H1 (cell line): Measurements from ENCODE around the gene NAIF1.

Experiments used
- CREB1 ChIP-seq: IDR thresholded peaks from 2 replicates; pipeline ENCODE4 v1.6.1; 2012; ENCODE audit warnings: inconsistent platforms
- CTCF ChIP-seq, 3 experiments: IDR thresholded peaks; 1 replicate in 2 of 3; 2 replicates in 1 of 3; pipeline versions ENCODE4 v1.5.1 to v1.6.1; 2011; ENCODE audit warnings: low read length in 3 of 3, mild to moderate bottlenecking in 3 of 3, inconsistent platforms in 2 of 3, low read depth in 1 of 3, moderate library complexity in 1 of 3; ENCODE audit not compliant: insufficient read depth in 1 of 3; ENCODE audit errors: control extremely low read depth in 1 of 3
- POLR2A ChIP-seq, 2 experiments: IDR thresholded peaks; 1 replicate in 1 of 2; 2 replicates in 1 of 2; pipeline ENCODE4 v1.6.1; 2011; ENCODE audit warnings: low read depth in 2 of 2, low read length in 2 of 2, mild to moderate bottlenecking in 2 of 2; ENCODE audit errors: control extremely low read depth in 1 of 2
- RAD21 ChIP-seq, 2 experiments: IDR thresholded peaks in 1 of 2; conservative IDR thresholded peaks in 1 of 2; 2 replicates each; pipeline ENCODE4 v1.6.1; 2011; ENCODE audit warnings: low read depth in 2 of 2, low read length in 2 of 2, improper control_type of control experiment in 1 of 2, inconsistent platforms in 1 of 2, mild to moderate bottlenecking in 1 of 2, moderate library complexity in 1 of 2
- SUZ12 ChIP-seq: fragments of 200-600 bp; sonication (generic); IDR thresholded peaks from 2 replicates; pipeline ENCODE4 v1.6.1; 2012; ENCODE audit warnings: mild to moderate bottlenecking, inconsistent platforms, low read length, moderate library complexity, mixed read lengths
- TAF1 ChIP-seq: IDR thresholded peaks from 2 replicates; pipeline ENCODE4 v1.6.1; 2011; ENCODE audit warnings: mild to moderate bottlenecking, low read depth, low read length

GRCh38 chr9:128101690-128102089, 34.6 kb upstream of the NAIF1 start:
- TF ChIP-seq RAD21 (IDR thresholded peaks at IDR 0.05 in 1 of 2, conservative IDR thresholded peaks at IDR 0.05 in 1 of 2; ENCODE audit: low read depth in 2 of 2, low read length in 2 of 2) (no peak), TAF1 (no peak), CREB1 (no peak), POLR2A (IDR thresholded peaks at IDR 0.05; ENCODE audit: control extremely low read depth in 1 of 2, low read depth in 2 of 2, low read length in 2 of 2) (no peak), CTCF (IDR thresholded peaks at IDR 0.05; ENCODE audit: control extremely low read depth in 1 of 3, insufficient read depth in 1 of 3, low read depth in 1 of 3, low read length in 3 of 3) (no peak), SUZ12 (no peak)
